ENCODE results near the gene SPTBN2.
"Not testable (repeated sequence)": the region's sequence is repeated elsewhere in the genome, so short reads cannot be mapped to it uniquely, and the experiment has no call there.

SPTBN2 gene

GRCh38 chr11:66684635-66685034 is 44.4 kb downstream of the SPTBN2 start:
- DNase-seq (ENCODE audit: low read depth), result no peak

DNA sequence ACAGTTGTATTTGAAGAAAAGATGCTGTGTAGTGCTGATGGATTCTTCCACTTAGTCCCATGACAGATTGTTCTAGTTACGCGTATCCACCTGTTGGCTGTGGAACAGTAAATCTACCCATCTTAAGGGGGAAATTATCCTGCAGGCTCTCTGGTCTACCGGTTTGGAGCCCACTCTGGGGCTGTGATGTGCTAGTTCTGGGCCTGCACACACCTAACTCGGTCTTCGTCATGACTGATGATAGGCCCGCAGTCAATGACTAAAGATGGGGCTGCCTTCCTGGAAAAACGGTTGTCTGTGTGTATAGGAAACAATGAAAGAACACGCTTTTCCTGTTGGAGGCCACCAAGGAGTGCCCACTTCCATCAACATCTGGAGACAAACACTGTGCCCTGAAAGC is 45.1 kb downstream of the SPTBN2 start:
- no peak for DNase-seq (ENCODE audit: low read depth)

GRCh38 chr11:66680966-66681645 is 47.9 kb downstream of the SPTBN2 start:
- DNase-seq (ENCODE audit: low read depth), result no peak

GRCh38 chr11:66677599-66678375 is 51.2 kb downstream of the SPTBN2 start, which contains the start of gene RBM4B:
Gene RBM4B (minus strand): TSS chr11:66677887. CDS start chr11:66677079, 808 bp downstream.
- DNase-seq (ENCODE audit: low read depth), result peak; percentile 70

DNA sequence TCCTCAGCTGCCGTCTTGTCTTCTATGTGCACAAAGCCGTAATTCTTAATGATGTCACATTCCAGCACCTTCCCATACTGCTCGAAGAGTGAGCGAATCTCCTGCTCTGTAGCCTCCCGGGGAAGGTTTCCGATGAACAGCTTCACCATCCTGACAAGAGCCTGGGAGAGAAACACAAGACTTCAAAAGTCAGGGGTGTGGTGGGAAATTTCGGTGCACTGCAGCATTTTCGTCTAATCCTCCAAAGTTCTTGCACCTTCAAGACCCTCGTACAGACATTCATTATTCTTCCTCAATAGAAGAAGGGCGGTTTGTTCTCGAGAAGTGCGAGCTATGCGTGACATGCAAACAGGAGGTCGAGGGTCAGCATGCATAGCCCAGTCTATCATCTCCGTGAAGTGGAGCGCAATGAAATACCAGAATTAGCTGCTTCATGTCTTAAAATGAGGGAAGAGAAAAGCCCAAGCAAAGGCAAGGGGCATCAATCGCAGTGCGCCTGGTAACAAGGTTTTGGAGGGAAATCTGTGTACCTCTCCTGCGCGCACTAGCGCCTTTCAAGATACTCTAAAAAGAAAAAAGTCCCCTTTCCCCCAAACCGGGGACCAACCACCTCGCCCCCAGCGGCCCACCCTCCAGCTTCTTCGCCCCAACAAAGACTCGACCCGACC is 52.0 kb downstream of the SPTBN2 start:
- DNase-seq (ENCODE audit: low read depth), result no peak

DNA sequence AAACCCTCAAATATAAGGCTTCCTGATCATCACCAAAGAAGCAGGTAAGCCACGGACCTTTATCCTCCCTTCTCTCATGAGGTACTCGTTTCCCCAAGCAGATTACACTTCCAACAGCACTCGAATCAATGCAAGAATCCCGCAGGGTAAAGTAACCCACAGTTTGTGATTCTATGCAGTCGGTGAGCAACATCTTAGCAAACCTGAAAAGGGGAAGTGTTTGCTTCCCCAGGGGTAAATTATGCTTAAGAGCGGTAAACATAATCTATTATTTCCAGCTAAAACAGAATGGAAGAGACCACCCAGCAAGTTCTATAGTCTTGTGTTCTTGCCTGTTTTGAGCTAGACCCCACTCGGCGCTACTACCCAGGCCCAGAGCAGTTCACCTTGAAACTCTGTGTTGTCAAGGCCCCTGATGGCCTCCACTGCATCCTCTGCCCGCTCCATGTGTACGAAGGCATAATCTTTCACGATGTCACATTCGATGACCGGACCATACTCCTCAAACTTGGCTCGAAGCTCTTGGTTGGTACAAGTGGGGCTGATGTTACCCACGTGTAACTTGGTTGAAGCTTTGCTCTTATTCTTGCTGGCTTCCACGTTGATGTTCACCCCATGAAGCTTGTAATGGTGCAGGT is 52.6 kb downstream of the SPTBN2 start:
- no peak for DNase-seq (ENCODE audit: low read depth)

DNA sequence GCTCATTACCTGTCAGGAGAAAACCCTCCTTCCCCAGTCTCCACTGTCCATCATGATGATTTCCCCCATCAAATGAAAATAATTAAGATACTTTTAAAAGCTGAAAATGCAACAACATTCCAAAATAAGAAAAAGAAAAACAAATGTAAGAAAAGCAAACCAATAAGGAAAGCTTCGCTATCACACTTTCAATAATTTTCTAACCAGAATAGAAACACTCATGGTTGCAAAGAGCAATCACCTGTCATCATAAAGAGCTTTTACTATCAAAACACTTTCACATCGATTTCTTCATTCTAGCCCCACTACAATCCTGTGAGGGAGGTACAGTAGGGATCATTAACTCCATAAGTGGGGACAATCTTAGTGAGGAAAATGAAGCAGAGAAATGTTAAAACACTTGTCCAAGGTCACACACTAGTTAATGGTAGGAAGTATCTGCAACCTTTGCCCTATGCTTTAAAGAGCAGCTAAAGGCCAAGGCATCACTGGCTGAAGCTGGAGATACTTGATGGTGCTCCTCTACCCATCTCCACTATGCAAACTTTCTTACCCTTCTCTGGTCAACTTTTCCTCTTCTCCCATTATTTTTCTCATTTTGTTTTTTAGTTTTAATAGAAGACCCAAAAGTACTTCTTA is 53.9 kb downstream of the SPTBN2 start:
- DNase-seq (ENCODE audit: low read depth), result no peak

- DNase-seq (ENCODE audit: low read depth), result no peak
These were observed 58.2 kb downstream of the SPTBN2 start for GRCh38 chr11:66670816-66671215.

GRCh38 chr11:66665369-66665768 is 63.6 kb downstream of the SPTBN2 start:
- no peak for DNase-seq (ENCODE audit: low read depth)

DNA sequence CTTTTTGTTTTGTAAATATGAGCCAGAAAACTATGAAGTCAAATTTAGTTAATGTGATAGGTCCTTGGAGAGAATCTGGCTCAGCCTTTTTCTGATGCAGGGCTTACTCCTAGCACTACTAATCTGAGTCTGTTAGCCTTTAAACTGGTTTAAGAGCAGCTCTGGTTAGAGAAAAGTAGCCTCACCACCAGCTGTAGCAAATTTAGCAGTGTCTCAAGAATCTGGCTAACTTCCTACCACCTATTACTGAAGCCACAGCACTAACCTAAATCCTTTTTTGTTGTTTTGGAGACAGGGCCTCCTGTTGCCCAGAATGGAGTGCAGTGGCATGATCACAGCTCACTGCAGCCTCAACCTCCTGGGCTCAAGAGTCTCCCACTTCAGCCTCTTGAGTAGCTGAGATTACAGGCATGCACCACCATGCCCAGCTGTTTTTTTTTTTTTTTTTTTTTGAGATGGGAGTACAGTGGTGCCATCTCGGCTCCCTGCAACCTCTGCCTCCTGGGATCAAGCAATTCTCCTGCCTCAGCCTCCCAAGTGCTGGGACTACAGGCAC is 65.2 kb downstream of the SPTBN2 start:
- DNase-seq (ENCODE audit: low read depth), result no peak

- DNase-seq (ENCODE audit: low read depth), result no peak
These were observed 69.3 kb downstream of the SPTBN2 start for GRCh38 chr11:66659763-66660162.

- no peak for DNase-seq (ENCODE audit: low read depth)
These were observed 75.9 kb downstream of the SPTBN2 start for GRCh38 chr11:66653123-66653522.

- no peak for DNase-seq (ENCODE audit: low read depth)
These were observed 76.4 kb downstream of the SPTBN2 start for GRCh38 chr11:66652651-66653050.

DNA sequence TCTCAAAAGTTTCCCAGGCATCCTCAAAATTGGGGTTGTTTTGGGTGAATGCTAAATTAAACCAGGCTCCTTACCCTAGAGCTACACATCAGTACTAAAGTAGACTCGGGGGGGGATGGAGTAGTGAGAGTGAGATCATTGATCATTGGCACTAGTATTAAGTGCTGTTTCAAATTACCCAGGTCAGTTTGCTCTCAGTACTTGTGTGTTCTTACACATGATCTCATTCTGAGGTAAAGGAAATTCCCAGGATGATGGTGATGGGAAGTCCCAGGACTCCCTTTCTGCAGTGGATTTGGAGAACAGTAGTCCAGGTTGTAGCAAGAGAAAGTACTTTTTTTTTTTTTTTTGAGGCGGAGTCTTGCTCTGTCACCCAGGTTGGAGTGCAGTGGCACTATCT is 78.0 kb downstream of the SPTBN2 start:
- DNase-seq (ENCODE audit: low read depth), result no peak

- no peak for DNase-seq (ENCODE audit: low read depth)
These were observed 79.1 kb downstream of the SPTBN2 start for GRCh38 chr11:66649903-66650302.

GRCh38 chr11:66646828-66647227 is 82.2 kb downstream of the SPTBN2 start:
- no peak for DNase-seq (ENCODE audit: low read depth)

DNA sequence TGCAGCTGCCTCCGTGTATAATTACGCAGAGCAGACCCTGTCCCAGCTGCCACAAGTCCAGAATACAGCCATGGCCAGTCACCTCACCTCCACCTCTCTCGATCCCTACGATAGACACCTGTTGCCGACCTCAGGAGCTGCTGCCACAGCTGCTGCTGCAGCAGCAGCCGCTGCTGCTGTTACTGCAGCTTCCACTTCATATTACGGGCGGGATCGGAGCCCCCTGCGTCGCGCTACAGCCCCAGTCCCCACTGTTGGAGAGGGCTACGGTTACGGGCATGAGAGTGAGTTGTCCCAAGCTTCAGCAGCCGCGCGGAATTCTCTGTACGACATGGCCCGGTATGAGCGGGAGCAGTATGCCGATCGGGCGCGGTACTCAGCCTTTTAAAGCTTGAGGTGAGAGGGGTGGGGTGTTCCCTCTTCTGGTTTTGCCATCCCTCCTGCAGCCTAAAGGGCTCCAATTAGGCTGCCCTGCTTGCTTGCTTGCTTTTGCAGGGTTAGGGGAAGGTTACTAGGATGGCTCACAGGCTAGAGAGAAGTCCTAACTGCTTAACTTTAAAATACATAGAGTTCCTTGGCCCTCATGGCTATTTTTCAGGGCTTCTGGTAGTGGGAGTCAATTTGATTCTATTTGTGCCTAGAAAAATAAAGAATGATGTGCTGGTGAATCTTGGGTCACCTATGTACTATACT is 85.1 kb downstream of the SPTBN2 start:
- DNase-seq (ENCODE audit: low read depth), result no peak

- DNase-seq (ENCODE audit: low read depth), result no peak
These were observed 87.2 kb downstream of the SPTBN2 start for GRCh38 chr11:66641834-66642233.

GRCh38 chr11:66639814-66640340 is 89.1 kb downstream of the SPTBN2 start:
- not testable (repeated sequence) for DNase-seq (ENCODE audit: low read depth)

GRCh38 chr11:66639066-66639813 is 89.8 kb downstream of the SPTBN2 start:
- DNase-seq (ENCODE audit: low read depth), result no peak
